HG03378 (cell line): ENCODE measurements around the gene NFS1.
"Not testable (repeated sequence)": the region's sequence is repeated elsewhere in the genome, so short reads cannot be mapped to it uniquely, and the experiment has no call there.

Experiments
- ATAC-seq: cut with Tn5 transposase; IDR thresholded peaks from one replicate; pipeline ENCODE4 v1.9.1; 2021; ENCODE audit warnings: mild to moderate bottlenecking, moderate library complexity; ENCODE audit not compliant: unreplicated experiment

The NFS1 gene

DNA sequence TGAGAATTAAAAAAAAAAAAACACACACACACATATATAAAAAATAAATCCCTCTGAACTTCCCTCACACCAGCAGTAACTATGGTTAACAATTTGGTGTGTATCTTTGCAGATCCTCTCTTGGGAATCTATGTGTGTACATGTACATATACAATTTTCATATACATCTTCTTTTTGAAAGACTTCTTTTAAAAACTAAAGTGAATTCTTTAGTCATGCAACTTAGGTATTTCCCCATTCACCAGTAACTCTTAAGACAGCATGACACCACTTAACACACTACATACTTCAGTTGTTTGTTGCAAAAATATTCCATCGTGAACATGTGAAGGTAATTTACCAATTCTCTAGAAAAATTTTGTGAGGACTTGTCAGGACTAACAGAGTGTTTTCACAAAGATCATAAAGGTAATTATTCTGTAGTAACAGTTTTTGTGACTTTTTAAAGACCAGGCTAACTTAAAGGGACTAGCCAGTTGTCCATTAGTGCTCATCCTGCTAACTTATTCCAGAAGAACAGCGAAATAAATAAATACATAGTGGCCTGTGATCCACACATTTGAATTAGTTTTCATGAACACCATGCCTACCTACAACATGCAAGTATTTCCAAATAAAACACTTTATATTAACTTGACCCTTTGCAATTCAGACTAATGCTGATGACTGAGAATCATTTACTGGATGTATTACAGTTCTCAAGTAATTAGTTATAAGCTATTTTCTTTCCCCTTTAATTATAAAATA is 30.9 kb upstream of the NFS1 start:
- no peak for ATAC-seq

DNA sequence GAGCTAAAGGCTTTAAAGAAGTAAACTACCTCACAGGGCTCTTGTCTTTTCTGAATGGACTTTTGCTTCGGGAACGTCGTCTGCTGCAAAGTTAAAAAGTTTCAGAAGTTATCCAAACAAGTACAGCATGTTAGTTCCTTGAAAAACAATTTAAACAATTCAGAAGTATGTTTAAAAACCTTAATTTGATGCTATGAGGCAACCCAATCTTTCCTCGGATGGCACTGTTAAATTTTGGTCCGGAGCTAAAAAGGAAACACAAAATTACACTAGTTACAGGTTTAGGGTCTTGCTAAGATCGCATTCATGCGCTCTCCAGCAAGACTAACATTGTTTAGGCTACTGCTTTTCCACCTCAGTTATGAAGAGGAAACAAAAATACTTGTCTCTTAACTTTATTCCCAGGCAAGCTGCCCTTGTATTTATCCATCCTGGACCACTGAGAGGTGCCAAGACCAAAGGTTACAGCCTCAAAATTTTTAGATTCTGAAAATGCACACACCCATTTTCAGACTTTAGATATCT is 30.2 kb upstream of the NFS1 start:
- no peak for ATAC-seq

DNA sequence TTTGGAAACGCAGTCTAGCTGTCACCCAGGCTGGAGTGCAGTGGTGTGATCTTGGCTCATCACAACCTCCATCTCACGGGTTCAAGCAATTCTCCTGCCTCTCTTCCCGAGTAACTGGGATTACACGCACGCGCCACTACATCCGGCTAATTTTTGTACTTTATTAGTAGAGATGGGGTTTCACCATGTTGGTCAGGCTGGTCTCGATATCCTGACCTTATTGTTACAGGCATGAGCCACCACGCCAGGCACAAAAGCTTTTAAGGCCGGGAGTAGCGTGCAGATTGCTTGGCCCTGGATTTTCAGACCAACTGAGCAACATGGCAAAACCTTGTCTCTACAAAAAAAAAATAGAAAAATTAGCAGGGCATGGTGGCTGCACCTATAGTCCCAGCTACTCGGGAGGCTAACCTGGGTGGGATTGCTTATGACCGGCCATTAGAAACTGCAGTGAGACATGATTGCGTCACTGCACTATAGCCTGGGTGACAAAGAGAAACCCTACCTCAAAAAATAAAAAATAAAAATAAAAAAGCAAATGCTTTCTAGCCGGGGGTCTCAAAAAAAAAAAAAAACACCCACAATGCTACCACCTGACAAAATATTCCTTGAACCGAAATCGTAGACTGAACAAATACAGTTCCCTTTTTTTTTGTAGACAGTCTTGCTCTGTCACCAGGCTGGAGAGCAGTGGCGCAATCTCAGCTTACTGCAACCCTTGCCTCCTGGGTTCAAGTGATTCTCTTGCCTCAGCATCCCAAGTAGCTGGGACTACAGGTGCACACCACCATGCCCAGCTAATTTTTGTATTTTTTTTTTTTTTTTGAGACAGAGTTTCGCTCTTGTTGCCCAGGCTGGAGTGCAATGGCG is 27.9 kb upstream of the NFS1 start:
- ATAC-seq, result no peak

DNA sequence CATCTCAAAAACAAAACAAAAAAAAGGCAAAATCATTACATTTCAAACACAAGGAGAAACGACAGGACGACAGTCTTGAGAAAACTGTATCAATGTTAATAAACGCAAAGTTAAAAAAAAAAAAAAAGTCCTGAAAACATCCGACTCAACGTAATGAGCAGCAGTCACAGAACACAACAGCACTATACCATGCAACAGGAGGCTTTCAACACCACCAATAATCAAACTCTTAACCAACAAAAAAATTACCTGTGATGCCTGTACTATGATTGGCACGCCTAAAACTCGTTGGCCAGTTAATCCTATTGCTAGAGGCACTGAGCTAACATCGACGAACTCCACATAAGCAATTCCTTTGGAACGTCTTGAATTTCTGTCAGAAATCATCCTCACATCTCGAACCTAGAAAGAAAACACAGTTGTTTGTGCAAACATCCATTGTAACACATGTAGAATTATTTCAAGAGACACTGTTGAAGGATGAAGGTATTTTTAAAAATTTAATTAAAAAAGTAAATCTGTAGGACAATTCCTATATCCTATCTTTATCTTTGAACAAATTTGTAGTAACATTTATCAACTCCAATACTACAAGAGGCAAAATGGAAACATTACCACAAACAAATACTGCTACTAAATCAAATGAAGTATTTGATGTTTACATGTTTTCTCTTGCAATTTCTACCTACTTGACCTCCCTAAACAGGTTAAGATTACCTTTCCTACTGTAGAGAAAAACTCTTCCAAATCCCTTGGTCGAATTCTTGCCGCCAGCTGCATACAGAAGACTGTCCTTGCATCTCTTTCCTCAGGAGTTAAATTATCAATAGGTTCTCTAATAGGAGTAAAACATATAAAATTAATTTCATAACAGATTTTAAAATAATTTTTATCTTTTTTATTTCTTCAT is 25.4 kb upstream of the NFS1 start:
- no peak for ATAC-seq

- ATAC-seq, result not testable (repeated sequence)
Observed at GRCh38 chr20:35723652-35724320, 24.6 kb upstream of the NFS1 start.

DNA sequence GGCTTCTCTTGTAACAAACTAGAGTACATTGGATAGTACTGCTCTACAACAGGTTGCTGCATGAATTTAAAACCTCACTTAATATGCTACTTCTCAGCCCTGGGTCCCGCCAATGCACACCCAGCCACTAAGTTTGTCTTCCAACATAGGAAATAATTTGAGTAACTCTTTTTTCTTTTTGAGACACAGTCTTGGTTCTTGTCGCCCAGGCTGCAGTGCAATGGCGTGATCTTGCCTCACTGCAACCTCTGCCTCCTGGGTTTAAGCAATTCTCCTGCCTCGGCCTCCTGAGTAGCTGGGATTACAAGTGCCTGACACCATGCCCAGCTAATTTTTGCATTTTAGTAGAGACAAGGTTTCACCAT is 24.1 kb upstream of the NFS1 start:
- not testable (repeated sequence) for ATAC-seq

DNA sequence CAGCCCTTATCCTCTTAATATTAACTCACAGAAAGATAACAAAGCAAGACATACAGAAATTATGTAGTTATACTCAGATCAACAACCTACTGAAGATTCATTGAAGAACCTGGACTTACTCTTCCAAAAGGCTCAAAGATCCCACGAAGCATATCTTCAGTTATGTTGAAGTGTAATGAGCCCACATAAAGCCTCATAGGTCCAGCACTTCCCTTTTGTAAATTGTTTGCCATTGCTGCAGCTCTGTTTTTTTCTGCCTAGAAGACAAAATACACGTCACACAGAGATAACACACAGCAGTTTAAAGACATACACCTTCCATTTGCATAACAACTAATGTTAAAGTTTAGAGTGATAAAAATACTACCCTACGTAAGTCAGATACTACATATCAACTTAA is 22.5 kb upstream of the NFS1 start:
- no peak for ATAC-seq

DNA sequence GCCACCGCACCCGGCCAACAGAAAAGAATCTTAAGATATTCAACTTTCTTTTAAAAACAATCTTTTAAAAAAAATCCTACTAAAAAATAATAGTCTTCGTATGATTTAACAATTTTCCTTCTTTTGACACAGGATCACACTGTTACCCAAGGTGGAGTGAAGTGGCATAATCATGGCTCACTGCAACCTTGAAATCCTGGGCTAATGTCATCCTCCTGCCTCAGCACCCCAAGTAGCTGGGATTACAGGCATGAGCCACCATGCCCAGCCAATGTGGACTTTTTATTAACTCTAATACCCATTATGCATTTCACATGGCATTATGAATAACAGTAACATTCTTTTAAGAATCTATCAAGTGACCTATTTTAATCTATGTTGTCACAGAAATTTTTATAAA is 22.1 kb upstream of the NFS1 start:
- no peak for ATAC-seq

GRCh38 chr20:35720165-35721123 is 21.3 kb upstream of the NFS1 start:
- no peak for ATAC-seq

DNA sequence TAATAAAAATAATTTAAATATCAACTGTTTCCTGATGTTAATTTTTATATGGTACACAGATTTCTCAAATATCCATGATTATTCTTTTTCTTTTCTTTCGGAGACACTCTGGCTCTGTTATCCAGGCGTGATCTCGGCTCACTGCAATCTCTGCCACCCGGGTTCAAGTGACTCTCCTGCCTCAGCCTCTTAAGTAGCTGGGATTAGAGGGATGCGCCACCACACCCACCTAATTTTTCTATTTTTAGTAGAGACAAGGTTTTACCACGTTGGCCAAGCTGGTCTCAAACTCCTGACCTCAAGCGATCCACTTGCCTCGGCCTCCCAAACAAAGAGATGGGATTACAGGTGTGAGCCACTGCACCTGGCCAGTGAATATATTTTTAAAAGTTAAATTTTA is 20.6 kb upstream of the NFS1 start:
- no peak for ATAC-seq

DNA sequence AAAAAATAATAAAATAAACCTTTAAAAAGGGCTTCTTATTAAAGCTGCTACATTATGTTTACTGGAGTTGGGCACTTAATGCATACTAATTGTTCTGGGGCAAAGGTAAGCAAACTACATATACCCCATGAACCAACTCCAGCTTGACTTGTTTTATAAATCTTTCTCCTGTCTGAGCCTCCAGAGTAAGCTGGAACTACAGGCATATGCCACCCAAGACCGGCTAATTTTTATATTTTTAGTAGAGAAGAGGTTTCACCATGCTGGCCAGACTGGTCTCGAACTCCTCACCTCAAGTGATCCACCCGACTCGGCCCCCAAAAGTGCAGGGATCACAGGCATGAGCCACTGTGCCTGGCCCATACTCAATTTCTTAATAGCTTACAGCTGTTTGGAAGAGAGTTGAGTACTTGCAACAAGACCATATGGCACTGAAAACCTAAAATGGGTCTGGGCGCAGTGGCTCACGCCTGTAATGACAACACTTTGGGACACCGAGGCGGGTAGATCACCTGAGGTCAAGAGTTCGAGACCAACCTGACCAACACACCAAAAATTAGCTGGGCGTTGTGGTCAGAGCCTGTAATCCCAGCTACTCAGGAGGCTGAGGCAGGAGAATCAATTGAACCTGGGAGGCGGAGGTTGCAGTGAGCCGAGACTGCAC is 20.0 kb upstream of the NFS1 start:
- ATAC-seq, result no peak

GRCh38 chr20:35718321-35718720 is 19.2 kb upstream of the NFS1 start:
- not testable (repeated sequence) for ATAC-seq

DNA sequence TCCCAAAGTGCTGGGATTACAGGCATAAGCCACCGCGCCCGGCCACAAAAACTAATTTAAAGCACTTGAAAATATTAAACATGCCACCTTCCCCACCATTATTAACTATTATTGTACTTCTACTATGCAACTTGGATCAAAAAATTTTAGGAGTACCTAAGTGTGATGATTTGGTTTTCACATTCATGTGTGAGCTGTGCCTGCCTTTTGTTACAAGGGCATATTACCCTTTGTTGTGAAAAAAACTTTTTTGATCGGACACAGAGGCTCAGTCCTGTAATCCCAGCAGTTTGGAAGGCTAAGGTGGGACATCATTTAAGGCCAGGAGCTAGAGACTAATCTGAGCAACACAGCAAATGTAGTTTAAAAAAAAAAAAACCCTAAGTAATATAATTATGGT is 17.2 kb upstream of the NFS1 start:
- no peak for ATAC-seq

- no peak for ATAC-seq
Observed at GRCh38 chr20:35715652-35716051, 16.5 kb upstream of the NFS1 start.

GRCh38 chr20:35714127-35714526 is 15.0 kb upstream of the NFS1 start:
- no peak for ATAC-seq

DNA sequence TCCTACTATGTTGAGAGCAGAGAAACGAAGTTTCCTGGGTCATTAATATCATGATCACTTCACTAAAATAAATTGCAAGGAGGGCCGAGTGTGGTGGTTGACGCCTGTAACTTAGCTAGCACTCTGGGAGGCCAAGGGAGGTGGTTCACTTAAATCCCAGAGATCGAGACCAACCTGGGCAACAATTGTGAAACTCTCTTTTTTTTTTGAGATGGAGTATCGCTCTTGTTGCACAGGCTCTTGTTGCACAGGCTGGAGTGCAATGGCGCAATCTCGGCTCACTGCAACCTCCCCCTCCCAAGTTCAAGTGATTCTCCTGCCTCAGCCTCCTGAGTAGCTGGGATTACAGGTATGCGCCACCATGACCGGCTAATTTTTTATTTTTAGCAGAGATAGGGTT is 14.0 kb upstream of the NFS1 start:
- ATAC-seq, result not testable (repeated sequence)

DNA sequence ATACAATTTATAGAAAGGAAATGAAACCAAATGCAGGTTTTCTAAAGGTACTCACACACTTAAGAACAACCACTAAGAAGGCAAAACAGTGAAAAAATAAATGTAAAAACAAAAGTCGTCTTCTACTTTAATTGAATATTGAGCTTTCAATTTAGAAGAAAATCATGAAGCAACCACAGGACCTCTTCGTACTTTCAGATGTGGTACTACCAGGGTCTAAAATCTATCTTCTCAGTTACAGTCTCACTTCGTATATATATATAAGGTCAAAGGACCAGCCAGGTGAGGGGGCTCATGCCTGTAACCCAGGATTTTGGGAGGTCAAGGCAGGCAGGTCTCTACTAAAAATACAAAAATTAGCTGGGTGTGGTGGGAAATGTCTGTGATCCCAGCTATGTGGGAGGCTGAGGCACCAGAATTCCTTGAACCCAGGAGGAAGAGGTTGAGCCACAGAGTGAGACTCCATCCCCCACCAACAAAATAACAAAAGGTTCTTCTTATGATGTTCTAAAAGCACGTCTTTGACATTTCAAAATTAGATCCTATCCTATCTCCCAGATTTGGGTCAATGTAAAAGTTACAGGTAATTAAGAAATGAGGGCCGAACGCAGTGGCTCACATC is 12.5 kb upstream of the NFS1 start:
- no peak for ATAC-seq

- no peak for ATAC-seq
Observed at GRCh38 chr20:35710884-35711587, 11.9 kb upstream of the NFS1 start.
